ENCODE data around the gene WDPCP. TPM values are rescaled to one million over a fixed set of nuclear protein-coding genes. Genes with fewer than 3 reads are reported as not detected.

WDPCP gene
- total RNA-seq, 1 experiment from 2014 or later, result 7.4 TPM

GRCh38 chr2:63372549-63372948 is 215.7 kb downstream of the WDPCP start:
- no peaks in the 10 kb centered on the region for H3K4me1 ChIP-seq (ENCODE audit: control insufficient read depth, insufficient read depth, low read length)
- ATAC-seq (no peak), DNase-seq (ENCODE audit: low read depth, low spot score) (no peak)
- in situ Hi-C loops (cut with HindIII; ENCODE audit: low pct_unique_long_range_greater_than_20kb, low sequenced_read_pairs), result no loop called here
- POLR2A ChIA-PET, result no interaction called here
- TF ChIP-seq POLR2AphosphoS5 (IDR thresholded peaks at IDR 0.05; ENCODE audit: low read depth, low read length) (no peak), SIN3A (IDR thresholded peaks at IDR 0.05; ENCODE audit: borderline replicate concordance, insufficient read depth, low read depth, low read length) (no peak), CTCF (IDR thresholded peaks at IDR 0.05) (no peak), TCF7L2 (IDR thresholded peaks at IDR 0.05; ENCODE audit: low read depth, low read length) (no peak), REST (IDR thresholded peaks at IDR 0.05; ENCODE audit: insufficient read depth in 1 of 2, low read depth in 2 of 2, low read length in 1 of 2) (no peak)
- H3K27me3 ChIP-seq (ENCODE audit: control insufficient read depth, insufficient read depth, low read length), result no peaks in the 10 kb centered on the region
- H3K9me3 ChIP-seq (ENCODE audit: control insufficient read depth, insufficient read depth, low read depth, low read length), result no peaks in the 10 kb centered on the region
- intact Hi-C loops (cut with micrococcal nuclease; ENCODE audit: unreplicated experiment), result no loop called here
- no TSS peak for BruUV-seq (replicated peaks)
- no peak overlapping the region for H3K4me3 ChIP-seq (ENCODE audit: low read depth in 2 of 2, low read length in 2 of 2)
- H3K27ac ChIP-seq (ENCODE audit: low read length), result no peak overlapping the region
- H3K36me3 ChIP-seq (ENCODE audit: control insufficient read depth, insufficient read depth, low read length), result no peaks in the 10 kb centered on the region
- CTCF ChIA-PET, result no interaction called here

- ChIA-PET POLR2A (no interaction called here), CTCF (no interaction called here)
- DNase-seq (ENCODE audit: low read depth, low spot score), result no peak
- no peaks in the 10 kb centered on the region for H3K9me3 ChIP-seq (ENCODE audit: control insufficient read depth, insufficient read depth, low read depth, low read length)
- no peak for TF ChIP-seq TCF7L2 (IDR thresholded peaks at IDR 0.05; ENCODE audit: low read depth, low read length)
- TF ChIP-seq POLR2AphosphoS5 (IDR thresholded peaks at IDR 0.05; ENCODE audit: low read depth, low read length), result no peak
- TF ChIP-seq REST (IDR thresholded peaks at IDR 0.05; ENCODE audit: insufficient read depth in 1 of 2, low read depth in 2 of 2, low read length in 1 of 2), result no peak
- no peak for TF ChIP-seq CTCF (IDR thresholded peaks at IDR 0.05)
- TF ChIP-seq SIN3A (IDR thresholded peaks at IDR 0.05; ENCODE audit: borderline replicate concordance, insufficient read depth, low read depth, low read length), result no peak
- H3K36me3 ChIP-seq (ENCODE audit: control insufficient read depth, insufficient read depth, low read length), result no peaks in the 10 kb centered on the region
- no peaks in the 10 kb centered on the region for H3K4me1 ChIP-seq (ENCODE audit: control insufficient read depth, insufficient read depth, low read length)
- H3K4me3 ChIP-seq (ENCODE audit: low read depth in 2 of 2, low read length in 2 of 2), result no peak overlapping the region
- in situ Hi-C loops (cut with HindIII; ENCODE audit: low pct_unique_long_range_greater_than_20kb, low sequenced_read_pairs), result no loop called here
- H3K27ac ChIP-seq (ENCODE audit: low read length), result no peak overlapping the region
- H3K27me3 ChIP-seq (ENCODE audit: control insufficient read depth, insufficient read depth, low read length), result no peaks in the 10 kb centered on the region
- no TSS peak for BruUV-seq (replicated peaks)
- ATAC-seq, result no peak
- intact Hi-C loops (cut with micrococcal nuclease; ENCODE audit: unreplicated experiment), result no loop called here
Observed at GRCh38 chr2:63369146-63369545, 219.1 kb downstream of the WDPCP start.
